ENCODE measurements around the gene RBM10.

The RBM10 gene

DNA sequence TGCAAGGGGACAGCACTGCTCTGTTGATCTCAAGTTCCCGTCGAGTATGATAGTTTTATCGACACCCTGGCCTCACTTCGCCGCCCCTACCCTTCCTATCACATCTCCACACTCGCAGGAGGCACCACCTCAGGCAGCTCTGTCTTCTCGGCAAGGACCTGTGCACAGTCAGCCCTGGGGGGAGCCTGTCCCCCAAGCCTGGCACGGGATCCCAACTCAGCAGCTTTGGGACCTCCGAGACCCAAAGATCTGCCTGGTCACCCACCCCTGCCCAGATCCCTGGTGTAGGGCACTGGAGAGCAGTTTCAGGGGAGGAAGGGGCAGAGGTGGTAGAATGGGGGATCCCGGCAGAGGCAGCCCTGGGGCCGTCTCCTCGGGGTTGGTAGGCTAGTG, 30.6 kb downstream of the RBM10 start:
- no peak for DNase-seq (ENCODE audit: low read depth, low spot score)

DNA sequence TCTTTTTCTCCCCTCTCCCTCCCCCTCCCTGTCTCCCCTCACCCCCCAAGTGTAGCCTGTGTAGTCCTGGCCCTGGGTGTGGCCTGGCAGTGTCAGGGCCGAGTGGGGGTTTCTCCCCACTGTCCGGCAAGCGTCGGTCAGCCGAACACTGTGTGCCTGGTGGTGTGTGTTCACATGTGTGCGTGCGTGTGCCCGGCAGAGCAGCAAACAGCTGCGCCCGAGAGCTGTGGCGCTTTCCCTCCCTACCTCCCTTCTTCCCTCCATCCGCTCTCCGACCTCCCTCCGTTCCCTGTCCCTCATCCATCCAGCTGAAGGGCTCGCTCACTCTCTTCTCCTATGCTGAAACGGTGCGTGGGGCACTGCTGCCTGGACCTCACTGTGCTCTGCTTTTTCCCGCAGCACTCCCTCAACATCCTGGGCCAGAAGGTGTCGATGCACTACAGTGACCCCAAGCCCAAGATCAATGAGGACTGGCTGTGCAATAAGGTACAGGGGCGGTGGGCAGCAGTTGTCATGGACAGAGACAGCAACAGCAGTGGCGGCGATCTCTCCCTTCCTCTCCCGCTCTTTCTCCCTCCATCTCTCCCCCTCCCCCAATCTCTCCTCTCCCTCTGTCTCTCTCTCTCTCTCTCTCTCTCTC, 31.2 kb downstream of the RBM10 start:
- DNase-seq (ENCODE audit: low read depth, low spot score) = no peak

DNA sequence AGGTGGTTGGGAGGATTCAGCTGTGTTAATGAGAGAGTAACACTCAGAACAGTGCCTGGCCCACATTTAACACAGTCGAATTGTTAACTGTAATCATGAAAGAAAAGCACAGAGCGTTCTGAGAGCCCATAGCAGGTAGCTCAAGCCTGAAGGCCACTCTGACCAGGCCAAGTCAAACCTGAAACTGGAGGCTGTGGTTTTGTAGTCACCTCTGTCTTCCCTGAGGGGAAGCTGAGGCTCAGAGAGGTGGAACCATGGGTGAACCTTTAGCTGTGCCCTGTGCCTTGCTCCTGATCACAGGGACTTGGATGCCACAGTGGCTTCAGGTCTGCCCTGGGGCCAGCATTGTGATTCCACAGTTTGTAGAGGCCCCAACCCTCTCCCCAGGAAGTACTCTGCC, 32.1 kb downstream of the RBM10 start:
- DNase-seq (ENCODE audit: low read depth, low spot score) = no peak

DNA sequence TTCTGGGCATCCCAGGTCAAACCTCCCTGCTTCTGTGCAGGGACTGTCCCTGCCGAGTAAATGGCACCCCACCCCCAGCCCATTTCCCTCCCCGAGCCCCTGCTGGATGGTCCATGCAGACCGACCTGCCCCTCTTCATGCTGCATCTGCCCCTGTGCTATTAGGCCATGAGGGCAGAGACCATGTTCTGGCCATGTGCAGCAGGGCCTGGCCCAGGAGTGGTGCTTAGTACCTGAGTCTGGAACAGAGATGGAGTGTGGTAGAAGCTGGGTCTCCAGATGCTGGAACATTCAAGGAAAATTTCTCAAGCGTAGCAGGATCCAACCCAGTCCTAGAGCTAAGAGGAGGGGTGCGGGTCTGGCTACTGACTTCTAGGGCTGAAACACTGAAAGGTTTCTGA, 33.3 kb downstream of the RBM10 start:
- DNase-seq (ENCODE audit: low read depth, low spot score) = no peak

DNA sequence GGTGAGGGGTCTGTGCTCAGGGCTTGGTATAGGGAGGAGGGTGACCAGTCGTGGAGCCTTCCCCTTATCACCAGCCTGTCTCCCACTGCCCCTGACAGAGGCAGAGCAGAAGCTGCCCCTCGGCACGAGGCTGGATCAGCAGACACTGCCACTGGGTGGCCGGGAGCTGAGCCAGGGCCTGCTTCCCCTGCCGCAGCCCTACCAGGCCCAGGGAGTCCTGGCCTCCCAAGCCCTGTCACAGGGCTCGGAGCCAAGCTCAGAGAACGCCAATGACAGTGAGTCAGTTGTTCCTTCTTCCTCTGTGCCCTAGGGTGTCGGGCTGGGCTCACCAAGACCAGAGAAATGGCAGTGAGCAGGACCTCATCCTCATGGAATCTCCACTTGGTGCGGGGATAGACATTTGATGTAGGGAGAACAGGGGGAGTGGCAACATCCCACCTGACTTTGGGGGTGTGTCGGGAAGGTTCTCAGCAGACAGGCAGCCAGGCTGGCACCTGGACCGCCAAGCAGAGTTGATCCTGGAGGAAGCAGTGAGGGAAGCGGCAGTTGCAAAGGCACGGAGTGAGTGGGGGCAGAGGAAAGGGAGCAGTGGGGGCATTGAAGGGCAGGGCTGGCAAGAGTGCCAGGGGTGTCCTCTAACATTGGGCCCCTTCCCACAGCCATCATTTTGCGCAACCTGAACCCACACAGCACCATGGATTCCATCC, 34.4 kb downstream of the RBM10 start:
- DNase-seq (ENCODE audit: low read depth, low spot score) = no peak

DNA sequence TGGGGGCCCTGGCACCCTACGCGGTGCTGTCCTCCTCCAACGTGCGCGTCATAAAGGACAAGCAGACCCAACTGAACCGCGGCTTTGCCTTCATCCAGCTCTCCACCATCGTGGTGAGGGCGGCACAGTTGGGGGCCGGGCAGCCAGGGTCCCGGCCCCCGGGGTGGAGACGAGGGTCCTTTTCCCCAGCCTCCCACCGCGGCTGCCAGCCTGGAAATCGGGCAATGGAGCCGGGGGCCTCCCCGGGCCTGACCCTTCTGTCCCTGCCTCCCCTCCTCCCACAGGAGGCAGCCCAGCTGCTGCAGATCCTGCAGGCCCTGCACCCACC, 34.9 kb downstream of the RBM10 start:
- DNase-seq (ENCODE audit: low read depth, low spot score) = no peak

DNA sequence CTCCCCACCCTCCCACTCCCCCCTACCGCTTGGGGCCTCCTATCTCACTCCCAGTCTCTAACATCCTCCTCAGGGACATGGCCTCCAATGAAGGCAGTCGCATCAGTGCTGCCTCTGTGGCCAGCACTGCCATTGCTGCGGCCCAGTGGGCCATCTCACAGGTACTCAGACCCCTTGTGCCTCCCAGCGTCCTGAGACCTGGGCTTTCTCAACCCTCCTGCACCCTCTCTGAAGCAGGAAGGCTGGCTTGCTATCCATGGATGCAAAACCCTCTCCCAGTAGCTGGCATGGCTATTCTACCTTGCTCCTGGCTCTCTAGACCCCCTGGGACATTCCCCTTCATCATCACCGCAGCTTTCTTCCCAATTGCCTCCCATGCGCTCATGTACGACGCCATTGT, 35.3 kb downstream of the RBM10 start:
- DNase-seq (ENCODE audit: low read depth, low spot score) = no peak

DNA sequence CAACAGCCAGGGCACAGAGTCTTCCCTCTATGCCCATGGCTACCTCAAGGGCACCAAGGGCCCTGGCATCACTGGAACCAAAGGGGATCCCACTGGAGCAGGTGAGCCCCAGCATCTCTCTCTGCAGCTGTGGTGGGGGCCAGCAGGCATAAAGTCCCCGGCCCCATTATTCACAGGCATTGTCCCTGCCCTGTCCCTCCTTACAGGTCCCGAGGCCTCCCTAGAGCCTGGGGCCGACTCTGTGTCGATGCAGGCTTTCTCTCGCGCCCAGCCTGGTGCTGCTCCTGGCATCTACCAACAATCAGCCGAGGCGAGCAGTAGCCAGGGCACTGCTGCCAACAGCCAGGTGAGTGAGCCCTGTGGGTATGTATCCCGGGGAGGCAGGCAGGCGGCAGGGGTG, 36.3 kb downstream of the RBM10 start:
- DNase-seq (ENCODE audit: low read depth, low spot score) = no peak

DNA sequence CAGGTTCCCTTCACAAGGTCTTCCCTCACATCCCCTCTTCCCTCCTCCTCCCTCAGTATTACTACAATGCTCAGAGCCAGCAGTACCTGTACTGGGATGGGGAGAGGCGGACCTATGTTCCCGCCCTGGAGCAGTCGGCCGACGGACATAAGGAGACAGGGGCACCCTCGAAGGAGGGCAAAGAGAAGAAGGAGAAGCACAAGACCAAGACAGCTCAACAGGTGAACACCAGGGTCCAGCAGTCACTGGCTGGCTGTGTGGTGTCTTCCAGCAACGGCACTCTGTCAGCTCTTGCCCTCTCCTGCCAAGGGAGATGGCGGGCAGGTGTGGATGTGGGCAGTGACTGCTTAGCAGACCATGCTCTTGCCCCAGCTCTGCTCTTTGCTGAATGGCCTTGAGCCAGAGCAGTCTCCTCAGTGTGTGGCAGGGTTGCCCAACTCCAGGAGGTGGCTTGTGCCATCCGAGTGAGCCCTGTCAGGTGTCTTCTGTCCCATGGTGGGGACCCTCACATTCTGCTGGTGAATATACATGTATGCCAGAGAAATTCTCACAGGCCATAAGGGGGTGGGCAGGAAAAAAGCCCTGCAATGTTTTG, 37.2 kb downstream of the RBM10 start:
- no peak for DNase-seq (ENCODE audit: low read depth, low spot score)

DNA sequence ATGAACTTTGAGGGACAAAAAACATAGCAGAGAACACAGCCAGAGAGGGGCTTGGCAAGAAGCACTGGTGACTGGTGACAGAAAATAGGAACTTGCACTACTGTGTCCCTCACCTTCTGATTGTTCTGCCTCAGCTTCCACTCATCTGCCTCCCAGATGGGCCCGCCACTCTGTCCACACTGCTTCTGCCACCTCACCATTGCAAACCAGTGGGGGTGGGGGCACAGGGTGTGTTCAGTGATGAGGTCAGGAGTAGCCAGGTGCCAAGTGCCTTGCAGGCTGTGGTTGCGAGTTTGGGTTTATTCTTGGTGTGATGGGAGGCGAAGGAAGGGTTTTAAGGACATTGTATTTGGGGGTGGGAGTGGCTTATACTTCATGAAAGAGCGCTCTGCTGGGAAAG, 39.5 kb downstream of the RBM10 start:
- no peak for DNase-seq (ENCODE audit: low read depth, low spot score)

DNA sequence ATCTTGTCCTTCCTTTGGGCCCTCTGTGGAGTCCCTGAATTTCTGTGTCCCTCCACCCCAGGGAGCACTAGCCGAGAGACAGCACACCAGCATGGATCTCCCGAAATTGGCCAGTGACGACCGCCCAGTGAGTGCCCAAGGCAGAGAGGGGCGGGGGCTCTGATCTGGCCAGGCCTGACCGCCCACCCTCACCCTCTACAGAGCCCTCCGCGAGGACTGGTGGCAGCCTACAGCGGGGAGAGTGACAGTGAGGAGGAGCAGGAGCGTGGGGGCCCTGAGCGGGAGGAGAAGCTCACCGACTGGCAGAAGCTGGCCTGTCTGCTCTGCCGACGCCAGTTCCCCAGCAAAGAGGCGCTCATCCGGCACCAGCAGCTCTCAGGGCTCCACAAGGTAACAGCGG, 40.2 kb downstream of the RBM10 start:
- no peak for DNase-seq (ENCODE audit: low read depth, low spot score)

DNA sequence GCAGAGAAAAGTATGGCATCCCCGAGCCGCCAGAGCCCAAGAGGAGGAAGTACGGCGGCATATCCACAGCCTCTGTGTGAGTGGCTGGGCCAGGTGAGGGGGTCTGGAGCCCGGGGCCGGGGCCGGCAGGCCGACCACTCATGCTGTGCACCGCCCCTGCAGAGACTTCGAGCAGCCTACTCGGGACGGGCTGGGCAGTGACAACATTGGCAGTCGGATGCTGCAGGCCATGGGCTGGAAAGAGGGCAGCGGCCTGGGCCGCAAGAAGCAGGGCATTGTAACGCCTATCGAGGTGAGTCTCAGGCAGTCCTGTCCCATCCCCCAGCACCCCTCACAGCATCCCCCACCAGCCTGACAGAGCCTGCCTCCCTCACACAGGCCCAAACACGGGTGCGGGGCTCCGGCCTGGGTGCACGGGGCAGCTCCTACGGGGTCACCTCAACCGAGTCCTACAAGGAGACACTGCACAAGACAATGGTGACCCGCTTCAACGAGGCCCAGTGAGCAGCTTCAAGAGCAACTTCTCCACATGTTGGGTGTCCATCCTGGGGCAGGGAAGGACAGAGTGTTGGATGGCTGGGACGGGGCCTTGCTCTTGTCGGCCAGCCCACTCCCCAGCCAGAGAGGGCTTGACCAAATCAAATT, 41.2 kb downstream of the RBM10 start:
- no peak for DNase-seq (ENCODE audit: low read depth, low spot score)

DNA sequence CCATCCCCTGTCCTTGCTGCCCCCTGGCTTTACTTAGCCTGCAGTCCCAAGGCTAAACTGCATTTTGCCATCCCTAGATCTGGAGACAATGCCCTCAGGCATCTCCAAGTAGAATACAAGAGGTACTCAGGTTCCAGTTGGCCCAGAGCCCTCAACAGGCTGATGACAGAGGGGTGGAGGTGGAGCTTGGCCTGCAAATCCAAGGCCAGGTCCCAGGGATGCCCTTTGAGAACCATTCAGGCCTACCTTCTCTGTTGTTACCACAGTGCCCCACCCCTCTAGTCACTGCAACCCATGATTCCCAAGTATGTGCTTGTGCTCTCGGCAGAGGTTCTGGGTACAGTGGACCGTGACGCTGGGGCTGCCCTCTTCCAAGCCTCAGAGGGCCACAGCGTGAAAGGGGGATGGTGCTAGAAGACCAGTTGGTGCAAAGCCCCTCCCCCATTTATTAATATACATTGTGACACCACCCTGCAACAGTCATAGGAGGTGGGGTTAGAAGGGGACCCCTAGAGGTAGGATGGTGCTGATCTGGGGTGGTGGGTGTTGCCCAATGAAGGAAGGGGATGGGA, 42.2 kb downstream of the RBM10 start:
- no peak for DNase-seq (ENCODE audit: low read depth, low spot score)

DNA sequence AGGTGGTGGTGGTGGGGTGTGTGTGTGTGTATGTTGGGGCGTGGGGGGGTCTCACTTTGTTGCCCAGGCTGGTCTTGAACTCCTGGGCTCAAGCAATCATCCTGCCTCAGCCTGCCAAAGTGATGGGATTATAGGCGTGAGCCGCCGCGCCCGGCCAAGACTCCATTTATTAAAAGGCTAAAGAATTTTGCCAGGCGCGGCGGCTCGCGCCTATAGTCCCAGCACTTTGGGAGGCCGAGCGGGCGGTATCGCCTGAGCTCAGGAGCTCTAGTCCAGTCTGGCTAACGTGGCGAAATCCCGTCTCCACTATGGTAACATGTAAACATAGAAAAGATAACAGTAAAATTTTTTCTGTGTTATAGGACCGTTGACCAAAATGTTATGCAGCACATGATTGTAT, 44.9 kb downstream of the RBM10 start:
- DNase-seq (ENCODE audit: low read depth, low spot score) = no peak

DNA sequence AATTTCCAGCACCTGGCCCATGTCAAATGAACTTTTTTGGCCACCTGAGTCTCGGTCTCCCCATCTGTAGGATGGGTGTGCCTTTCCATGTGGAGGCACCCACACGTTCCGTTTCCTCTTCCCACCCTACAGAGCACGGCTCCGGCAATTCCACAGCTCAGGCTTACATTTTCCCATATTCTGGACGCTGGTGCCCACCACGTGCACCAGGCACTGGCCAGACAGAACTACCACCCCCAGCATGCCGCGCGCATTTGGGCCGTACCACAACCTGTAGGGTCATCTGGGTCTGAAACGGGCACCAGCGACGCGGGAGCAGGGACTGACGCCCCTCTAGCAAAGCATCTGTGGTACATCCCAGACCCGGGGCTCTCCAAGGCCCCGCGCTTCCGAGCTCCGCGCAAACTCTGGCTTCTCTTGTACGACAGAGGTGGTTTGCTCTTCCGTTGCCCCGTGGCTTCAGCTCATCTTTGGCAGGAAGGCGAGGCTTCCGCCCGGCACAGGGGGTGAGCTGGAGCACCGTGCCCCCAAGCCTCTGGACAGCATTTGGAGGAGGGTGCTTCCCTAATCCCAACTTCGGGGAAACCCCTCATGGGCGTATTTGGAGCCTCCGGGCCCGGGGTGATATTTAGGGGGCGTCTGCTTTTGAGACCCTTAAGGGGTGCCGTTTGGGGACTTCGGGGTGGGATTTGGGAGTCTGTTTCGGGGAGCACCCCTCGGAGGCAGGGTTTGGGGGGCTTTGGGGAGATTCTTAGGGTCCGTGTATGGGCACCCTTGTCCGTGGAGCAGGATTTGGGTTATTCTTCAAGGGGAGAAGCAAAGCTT, 45.6 kb downstream of the RBM10 start:
- peak; percentile 68 for DNase-seq (ENCODE audit: low read depth, low spot score)

DNA sequence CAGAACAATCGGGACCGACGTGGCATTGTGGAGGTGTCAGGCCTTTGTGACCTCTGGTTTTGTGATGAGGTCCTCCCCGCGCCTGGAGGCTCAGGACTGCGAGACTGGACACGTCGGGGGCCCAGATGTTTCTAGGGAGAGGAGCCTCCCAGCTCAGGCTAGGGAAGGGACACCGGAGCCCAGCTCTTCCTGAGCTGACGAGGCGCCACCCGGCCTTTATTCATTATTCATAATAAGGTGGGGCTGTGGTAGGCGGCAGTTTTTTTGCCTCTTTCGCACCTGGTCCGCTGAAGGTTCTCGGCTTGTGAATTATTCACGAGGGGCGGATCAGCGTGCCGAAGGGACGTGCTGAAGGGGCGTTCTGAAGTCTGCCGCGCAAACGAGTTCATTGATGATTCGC, 46.3 kb downstream of the RBM10 start:
- DNase-seq (ENCODE audit: low read depth, low spot score) = no peak

DNA sequence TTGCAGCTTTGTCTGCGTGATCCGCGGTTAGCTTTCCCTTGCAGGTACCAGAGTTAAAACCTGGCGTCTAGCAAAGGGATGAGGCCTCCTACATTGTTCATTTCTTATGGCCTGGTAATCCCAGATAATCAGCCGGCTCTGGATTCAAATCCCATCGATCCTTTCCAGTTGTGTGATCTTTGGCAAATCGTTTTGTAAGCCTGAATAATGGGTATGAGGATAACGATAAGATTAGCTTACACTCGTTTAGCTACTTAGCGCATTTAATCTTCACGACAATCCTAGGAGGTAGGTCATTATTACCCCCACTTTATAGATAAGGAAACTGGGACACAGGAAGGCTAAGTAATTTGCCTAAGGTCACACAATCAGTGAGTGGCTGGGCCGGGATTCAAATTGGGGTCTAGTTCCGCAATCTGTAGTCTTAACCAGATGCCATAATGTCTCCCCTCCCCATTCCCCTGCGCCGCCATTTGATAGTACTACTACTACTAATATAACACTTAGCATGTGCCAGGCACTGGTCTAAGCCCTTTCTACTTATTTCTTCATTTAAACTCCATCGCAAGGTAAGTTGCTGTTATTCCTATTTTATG, 46.9 kb downstream of the RBM10 start:
- DNase-seq (ENCODE audit: low read depth, low spot score) = no peak

DNA sequence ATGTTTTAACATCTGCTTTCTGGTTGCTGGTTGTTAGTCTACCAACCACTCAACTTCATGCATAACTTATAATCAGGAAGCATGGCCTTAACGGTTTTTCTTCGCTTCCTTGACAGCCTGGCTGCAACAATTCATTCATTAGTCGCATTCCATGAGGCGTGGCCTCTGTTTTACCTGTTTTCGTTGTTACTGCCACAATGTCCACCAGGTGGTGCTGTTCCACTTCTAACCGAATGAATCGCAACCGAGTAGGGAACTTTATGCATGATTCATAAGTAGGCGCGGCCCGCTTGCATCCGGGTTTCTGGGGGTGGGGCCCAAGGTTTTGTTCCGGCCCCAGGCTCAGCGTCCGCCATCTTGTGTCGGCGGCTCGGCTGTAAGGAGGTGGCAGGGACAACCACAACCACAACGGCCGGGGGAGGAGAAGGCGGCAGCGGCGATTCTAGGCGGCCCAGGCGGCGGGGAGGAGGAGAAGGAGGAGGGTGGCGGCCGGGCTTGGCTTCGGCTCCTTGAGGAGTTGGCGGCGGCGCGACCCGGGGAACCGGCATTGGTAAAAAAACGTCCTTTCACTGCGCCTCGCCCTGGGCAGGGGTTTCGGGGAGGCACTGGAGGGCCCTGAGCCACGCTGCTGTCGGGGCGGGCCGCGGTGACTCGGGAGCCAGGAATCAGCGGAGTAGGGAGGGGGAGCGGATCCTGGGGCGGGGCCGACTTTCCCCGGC, 48.6 kb downstream of the RBM10 start, which contains the start of gene UBA1:
TSS of gene UBA1 (plus strand) at position 355 of the 719 bp plus-strand sequence. CDS start 4,974 bp downstream, outside the sequence.
- DNase-seq (ENCODE audit: low read depth, low spot score) = peak; percentile 93

DNA sequence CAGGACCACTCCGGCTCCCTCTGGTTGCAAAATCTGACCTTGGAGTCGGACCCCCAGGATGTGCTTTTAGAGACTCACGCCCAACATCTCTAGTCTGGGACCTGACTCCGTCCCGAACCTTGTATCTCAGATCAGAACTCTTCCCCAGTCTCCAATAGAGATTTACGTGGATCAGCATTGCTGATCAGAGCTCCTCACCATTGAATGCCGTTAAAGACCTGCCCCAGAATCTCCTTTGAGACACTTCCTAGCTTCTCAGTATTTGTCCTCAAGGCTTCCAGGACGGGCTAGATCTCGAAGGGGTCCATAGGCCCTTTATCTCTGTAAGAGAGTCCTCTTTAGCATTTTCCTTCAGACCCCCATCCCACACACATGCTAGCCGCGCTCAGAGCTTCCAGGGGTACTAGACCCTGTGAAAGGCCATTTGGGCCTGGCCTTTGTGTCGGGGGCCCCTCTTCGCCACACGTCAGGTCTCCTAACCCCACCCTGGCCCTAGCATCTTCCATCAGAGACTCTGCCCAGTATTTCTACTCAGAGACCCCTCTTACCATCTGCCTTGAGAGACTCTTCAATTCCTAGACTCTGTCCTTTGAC, 49.3 kb downstream of the RBM10 start:
- no peak for DNase-seq (ENCODE audit: low read depth, low spot score)

DNA sequence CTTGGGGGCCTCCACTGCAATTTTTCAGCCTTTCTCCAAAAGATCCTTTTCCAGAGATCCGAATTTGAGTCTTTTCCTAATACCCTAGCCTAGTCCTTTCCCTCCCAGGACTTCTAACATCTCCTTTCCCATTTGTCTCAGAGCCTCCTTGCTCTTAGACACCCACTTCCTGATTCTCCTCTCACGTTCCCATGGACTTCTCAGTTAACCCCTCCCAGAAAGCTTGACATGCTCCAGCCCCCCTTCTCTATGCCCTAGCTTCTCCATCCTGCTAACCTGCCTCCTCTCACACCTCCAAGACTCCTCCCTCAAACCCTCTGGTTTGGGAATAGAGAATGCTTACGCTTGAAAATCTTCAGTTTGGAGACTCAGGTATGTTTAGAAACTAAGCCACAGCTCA, 51.1 kb downstream of the RBM10 start:
- no peak for DNase-seq (ENCODE audit: low read depth, low spot score)

All from smooth muscle cell of the brain vasculature (primary cell).